Gastrocnemius medialis (tissue), 4 donors: Measurements from ENCODE around the gene LRRC19.

ENCODE experiments used
- POLR2A ChIP-seq, 2 donors: fragments of 450-650 bp; IDR thresholded peaks; one replicate each; pipeline ENCODE4 v1.6.1; 2017; ENCODE audit warnings: antibody characterized with exemption in 2 of 2, mild to moderate bottlenecking in 2 of 2, moderate library complexity in 2 of 2
- TF ChIP-seq, protein P1 (sequence below), 5 experiments: fragments of 450-650 bp in 3 of 5; fragments of 200-600 bp in 2 of 5; sonication (generic) in 2 of 5; IDR thresholded peaks in 4 of 5; conservative IDR thresholded peaks in 1 of 5; 1 replicate in 4 of 5; 2 replicates in 1 of 5; pipeline ENCODE4 v1.5.1; 2016 to 2019; ENCODE audit warnings: antibody characterized with exemption in 5 of 5, mild to moderate bottlenecking in 3 of 5, moderate library complexity in 3 of 5

GRCh38 chr9:26973989-26974388, 31.5 kb downstream of the LRRC19 start:
- TF ChIP-seq, protein P1, sequence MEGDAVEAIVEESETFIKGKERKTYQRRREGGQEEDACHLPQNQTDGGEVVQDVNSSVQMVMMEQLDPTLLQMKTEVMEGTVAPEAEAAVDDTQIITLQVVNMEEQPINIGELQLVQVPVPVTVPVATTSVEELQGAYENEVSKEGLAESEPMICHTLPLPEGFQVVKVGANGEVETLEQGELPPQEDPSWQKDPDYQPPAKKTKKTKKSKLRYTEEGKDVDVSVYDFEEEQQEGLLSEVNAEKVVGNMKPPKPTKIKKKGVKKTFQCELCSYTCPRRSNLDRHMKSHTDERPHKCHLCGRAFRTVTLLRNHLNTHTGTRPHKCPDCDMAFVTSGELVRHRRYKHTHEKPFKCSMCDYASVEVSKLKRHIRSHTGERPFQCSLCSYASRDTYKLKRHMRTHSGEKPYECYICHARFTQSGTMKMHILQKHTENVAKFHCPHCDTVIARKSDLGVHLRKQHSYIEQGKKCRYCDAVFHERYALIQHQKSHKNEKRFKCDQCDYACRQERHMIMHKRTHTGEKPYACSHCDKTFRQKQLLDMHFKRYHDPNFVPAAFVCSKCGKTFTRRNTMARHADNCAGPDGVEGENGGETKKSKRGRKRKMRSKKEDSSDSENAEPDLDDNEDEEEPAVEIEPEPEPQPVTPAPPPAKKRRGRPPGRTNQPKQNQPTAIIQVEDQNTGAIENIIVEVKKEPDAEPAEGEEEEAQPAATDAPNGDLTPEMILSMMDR (IDR thresholded peaks at IDR 0.05 in 4 of 5, conservative IDR thresholded peaks at IDR 0.05 in 1 of 5), result no peak
- no peak for TF ChIP-seq POLR2A (IDR thresholded peaks at IDR 0.05)
